ENCODE data around the gene BRINP3.

DNA sequence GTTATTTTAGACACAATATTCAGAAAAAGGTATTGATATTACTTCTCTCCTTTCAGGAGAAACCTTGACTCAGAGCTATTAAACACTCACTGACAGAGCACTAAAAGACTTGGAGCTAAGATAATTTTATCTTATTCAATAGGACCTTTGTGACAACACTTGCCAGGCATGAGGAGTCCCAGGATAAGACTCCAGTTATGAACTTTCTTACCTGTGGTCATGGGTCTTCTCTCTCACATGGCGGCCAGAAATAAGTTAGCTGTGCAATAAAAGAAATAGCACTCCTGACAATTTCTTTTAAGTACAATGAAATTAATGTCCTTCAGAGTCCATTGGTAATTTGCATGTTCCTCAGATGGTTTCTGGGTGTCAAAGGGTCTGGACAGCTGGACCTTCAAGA is 382.1 kb downstream of the BRINP3 start:
- TF ChIP-seq EZH2 (IDR thresholded peaks at IDR 0.05; ENCODE audit: insufficient read depth, low read length): no peak
- TF ChIP-seq, protein P1, sequence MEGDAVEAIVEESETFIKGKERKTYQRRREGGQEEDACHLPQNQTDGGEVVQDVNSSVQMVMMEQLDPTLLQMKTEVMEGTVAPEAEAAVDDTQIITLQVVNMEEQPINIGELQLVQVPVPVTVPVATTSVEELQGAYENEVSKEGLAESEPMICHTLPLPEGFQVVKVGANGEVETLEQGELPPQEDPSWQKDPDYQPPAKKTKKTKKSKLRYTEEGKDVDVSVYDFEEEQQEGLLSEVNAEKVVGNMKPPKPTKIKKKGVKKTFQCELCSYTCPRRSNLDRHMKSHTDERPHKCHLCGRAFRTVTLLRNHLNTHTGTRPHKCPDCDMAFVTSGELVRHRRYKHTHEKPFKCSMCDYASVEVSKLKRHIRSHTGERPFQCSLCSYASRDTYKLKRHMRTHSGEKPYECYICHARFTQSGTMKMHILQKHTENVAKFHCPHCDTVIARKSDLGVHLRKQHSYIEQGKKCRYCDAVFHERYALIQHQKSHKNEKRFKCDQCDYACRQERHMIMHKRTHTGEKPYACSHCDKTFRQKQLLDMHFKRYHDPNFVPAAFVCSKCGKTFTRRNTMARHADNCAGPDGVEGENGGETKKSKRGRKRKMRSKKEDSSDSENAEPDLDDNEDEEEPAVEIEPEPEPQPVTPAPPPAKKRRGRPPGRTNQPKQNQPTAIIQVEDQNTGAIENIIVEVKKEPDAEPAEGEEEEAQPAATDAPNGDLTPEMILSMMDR (IDR thresholded peaks at IDR 0.05; ENCODE audit: insufficient read depth, low read depth, low read length): no peak

All from astrocyte (in vitro differentiated cells and primary cell).